AG10803 (cell line): ENCODE results near the gene PHLPP2.
"Not testable (repeated sequence)": the region's sequence is repeated elsewhere in the genome, so short reads cannot be mapped to it uniquely, and the experiment has no call there.

ENCODE experiments used
- DNase-seq: peaks from one replicate; pipeline ENCODE4 v3.0.0; 2010; ENCODE audit warnings: low read depth
- H3K4me3 ChIP-seq: 2 replicates; pipeline ENCODE4 v1.5.1; 2011; ENCODE audit warnings: mild to moderate bottlenecking, low read length, control low read depth
- CTCF ChIP-seq: conservative IDR thresholded peaks from 2 replicates; pipeline ENCODE4 v1.5.1; 2011; ENCODE audit warnings: mild to moderate bottlenecking, low read length, control low read depth, inconsistent platforms

PHLPP2 gene

GRCh38 chr16:71625113-71625850 lies 99.2 kb downstream of the PHLPP2 start:
- no peak overlapping the region for H3K4me3 ChIP-seq
- no peak for TF ChIP-seq CTCF

GRCh38 chr16:71623597-71623996 lies 100.9 kb downstream of the PHLPP2 start:
- H3K4me3 ChIP-seq = no peak overlapping the region
- TF ChIP-seq CTCF = no peak
- no peak for DNase-seq

More at GRCh38 chr16:71625113-71625850, 99.2 kb downstream of the PHLPP2 start:
- DNase-seq = no peak

- no peak for DNase-seq
- no peak for TF ChIP-seq CTCF
- H3K4me3 ChIP-seq = no peak overlapping the region
These were observed 102.4 kb downstream of the PHLPP2 start for GRCh38 chr16:71622088-71622487.

- no peak overlapping the region for H3K4me3 ChIP-seq
- no peak for DNase-seq
- no peak for TF ChIP-seq CTCF
These were observed 106.1 kb downstream of the PHLPP2 start for GRCh38 chr16:71618429-71618828.

- not testable (repeated sequence) for H3K4me3 ChIP-seq, DNase-seq
These were observed 109.5 kb downstream of the PHLPP2 start for GRCh38 chr16:71614956-71615355.

GRCh38 chr16:71610936-71611871 lies 113.3 kb downstream of the PHLPP2 start:
- no peak overlapping the region for H3K4me3 ChIP-seq
- DNase-seq = peak; percentile 20
- peak; percentile 81 for TF ChIP-seq CTCF

GRCh38 chr16:71610447-71610846 lies 114.1 kb downstream of the PHLPP2 start:
- DNase-seq = no peak

More at GRCh38 chr16:71610447-71610846, 114.1 kb downstream of the PHLPP2 start:
- H3K4me3 ChIP-seq = no peak overlapping the region
- no peak for TF ChIP-seq CTCF
